GM11168 (cell line): ENCODE results near the gene PREX1.
"Not testable (repeated sequence)": the region's sequence is repeated elsewhere in the genome, so short reads cannot be mapped to it uniquely, and the experiment has no call there.

Source experiments
- in situ Hi-C: fragments of 300-500 bp; cut with MboI; formaldehyde crosslinking; loops from one replicate; pipeline ENCODE4 v1.12.0; 2022; ENCODE audit warnings: low sequenced_read_pairs; ENCODE audit not compliant: unreplicated experiment

PREX1 gene

GRCh38 chr20:48813446-48813747 is 14.4 kb downstream of the PREX1 start:
- in situ Hi-C loops = no loop called here

GRCh38 chr20:48812600-48813445 is 15.0 kb downstream of the PREX1 start:
- in situ Hi-C loops = no loop called here

- in situ Hi-C loops = not testable (repeated sequence)
Observed at GRCh38 chr20:48812114-48812513, 15.7 kb downstream of the PREX1 start.

GRCh38 chr20:48809673-48810072 is 18.1 kb downstream of the PREX1 start:
- in situ Hi-C loops = no loop called here

GRCh38 chr20:48808382-48809034 is 19.3 kb downstream of the PREX1 start:
- in situ Hi-C loops = no loop called here

GRCh38 chr20:48807586-48808381 is 20.0 kb downstream of the PREX1 start:
- in situ Hi-C loops = no loop called here

GRCh38 chr20:48807051-48807450 is 20.7 kb downstream of the PREX1 start:
- in situ Hi-C loops = no loop called here

GRCh38 chr20:48805716-48806115 is 22.1 kb downstream of the PREX1 start:
- in situ Hi-C loops = no loop called here

- in situ Hi-C loops = no loop called here
Observed at GRCh38 chr20:48805286-48805685, 22.5 kb downstream of the PREX1 start.

- in situ Hi-C loops = no loop called here
Observed at GRCh38 chr20:48804300-48804980, 23.4 kb downstream of the PREX1 start.

GRCh38 chr20:48803176-48804053 is 24.4 kb downstream of the PREX1 start:
- in situ Hi-C loops = no loop called here

- in situ Hi-C loops = no loop called here
Observed at GRCh38 chr20:48802647-48803046, 25.2 kb downstream of the PREX1 start.

- in situ Hi-C loops = no loop called here
Observed at GRCh38 chr20:48802216-48802615, 25.6 kb downstream of the PREX1 start.

- in situ Hi-C loops = no loop called here
Observed at GRCh38 chr20:48801197-48801596, 26.6 kb downstream of the PREX1 start.

GRCh38 chr20:48800177-48800576 is 27.6 kb downstream of the PREX1 start:
- in situ Hi-C loops = no loop called here

GRCh38 chr20:48799328-48800105 is 28.3 kb downstream of the PREX1 start:
- in situ Hi-C loops = no loop called here

- in situ Hi-C loops = no loop called here
Observed at GRCh38 chr20:48797850-48798747, 29.7 kb downstream of the PREX1 start.

- in situ Hi-C loops = no loop called here
Observed at GRCh38 chr20:48797275-48797825, 30.4 kb downstream of the PREX1 start.
